AG08396 (cell line): ENCODE measurements around the gene SLC2A4.
A peak's percentile ranks its signal among the peaks of the same experiment; 100 is the strongest.

Source experiments
- DNase-seq: peaks from one replicate; pipeline ENCODE4 v3.0.0; 2012; ENCODE audit warnings: low spot score, mixed read lengths

Gene SLC2A4

DNA sequence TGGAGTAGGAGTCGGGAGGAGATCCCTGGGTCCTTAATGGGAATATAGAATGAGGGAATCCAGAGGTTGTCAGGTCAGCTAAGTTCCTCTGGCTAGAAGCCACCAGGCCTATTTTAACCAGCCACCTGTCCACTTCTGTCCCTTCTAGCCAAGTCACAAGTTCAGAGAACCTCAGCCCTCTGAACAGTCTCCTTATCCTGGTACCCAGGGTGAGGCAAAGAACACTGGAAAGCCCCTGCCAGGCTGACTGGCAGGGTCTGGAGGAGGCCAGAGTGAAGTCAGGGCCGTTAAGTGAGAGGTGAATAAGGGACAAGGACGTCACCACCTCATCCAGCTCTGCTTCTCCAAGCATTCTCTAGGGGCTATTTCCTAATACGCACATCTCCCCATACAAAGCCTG is 32.7 kb upstream of the SLC2A4 start:
- no peak for DNase-seq

DNA sequence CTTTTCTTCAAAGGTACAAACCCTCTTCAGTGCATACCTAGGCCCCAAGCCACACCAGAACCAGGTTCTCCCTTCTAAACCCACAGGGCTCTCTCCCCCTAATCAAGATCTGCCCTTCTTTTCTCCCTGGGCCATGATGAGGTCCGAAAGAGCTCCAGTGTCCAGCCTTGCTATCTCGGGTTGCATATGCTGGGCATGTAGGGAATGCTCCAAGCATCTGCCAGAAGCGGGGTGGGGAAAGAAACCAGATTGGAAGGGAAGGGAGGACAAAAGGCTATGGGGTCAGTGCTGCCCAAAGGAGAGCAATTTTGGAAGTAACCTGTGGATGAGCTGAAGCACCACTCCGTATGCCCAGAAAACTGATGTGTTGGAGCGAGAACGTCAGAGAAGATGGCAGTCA is 32.3 kb upstream of the SLC2A4 start:
- DNase-seq: no peak

DNA sequence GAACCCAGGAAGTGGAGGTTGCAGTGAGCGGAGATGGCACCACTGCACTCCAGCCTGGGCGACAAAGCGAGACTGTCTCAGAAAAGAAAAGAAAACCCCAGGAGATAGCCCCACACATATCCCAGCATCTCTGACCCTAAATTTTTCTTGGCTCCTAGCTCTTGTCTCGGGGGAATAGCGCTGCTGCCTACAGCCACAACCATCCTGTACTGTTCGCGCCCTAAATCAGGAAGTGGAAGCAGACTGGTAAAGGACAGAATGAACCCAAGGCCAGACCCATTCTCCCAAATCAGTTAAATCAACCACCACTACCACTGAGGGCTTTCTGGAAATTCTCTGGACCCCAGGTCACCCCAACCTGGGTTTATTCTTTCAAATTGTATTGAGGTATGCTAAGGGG is 31.7 kb upstream of the SLC2A4 start:
- DNase-seq: no peak

- no peak for DNase-seq
Observed at GRCh38 chr17:7250695-7251627, 30.6 kb upstream of the SLC2A4 start.

DNA sequence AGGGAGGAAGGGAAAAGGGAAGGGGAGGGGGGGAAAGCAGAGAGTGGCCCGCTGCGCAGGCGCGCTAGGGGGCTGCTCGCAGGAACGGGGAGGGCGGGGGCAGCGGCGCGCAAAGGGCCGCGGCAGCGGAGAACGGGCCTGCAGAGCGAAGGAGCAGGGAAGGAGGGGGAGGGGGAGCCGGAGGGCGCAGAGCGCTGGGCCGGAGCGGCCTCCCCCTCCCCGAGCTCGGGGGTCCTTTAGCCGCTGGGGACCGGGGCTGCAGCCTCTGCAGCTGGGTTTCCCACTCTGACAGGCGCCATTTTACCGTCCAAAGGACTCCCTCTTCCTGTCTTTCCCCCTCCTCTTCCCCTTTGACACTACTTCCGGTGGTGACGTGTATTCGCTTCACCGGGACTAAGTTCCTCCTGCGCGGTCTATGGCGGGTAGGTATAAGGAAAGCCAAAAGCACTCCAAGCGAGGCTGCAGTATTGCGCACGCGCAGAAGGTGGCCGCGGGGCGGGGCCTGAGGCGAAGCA is 29.8 kb upstream of the SLC2A4 start, which contains the start of gene CTDNEP1:
Gene CTDNEP1 (minus strand): TSS at position 74 of the 515 bp plus-strand sequence. CDS start 438 bp downstream, outside the sequence.
- DNase-seq: peak; percentile 98

- peak; percentile 90 for DNase-seq
Observed at GRCh38 chr17:7252176-7253043, 29.1 kb upstream of the SLC2A4 start, which contains the start of gene ELP5. Gene ELP5 (plus strand): TSS chr17:7252215. CDS start chr17:7252551, 336 bp downstream.

- no peak for DNase-seq
Observed at GRCh38 chr17:7253082-7253481, 28.4 kb upstream of the SLC2A4 start.

DNA sequence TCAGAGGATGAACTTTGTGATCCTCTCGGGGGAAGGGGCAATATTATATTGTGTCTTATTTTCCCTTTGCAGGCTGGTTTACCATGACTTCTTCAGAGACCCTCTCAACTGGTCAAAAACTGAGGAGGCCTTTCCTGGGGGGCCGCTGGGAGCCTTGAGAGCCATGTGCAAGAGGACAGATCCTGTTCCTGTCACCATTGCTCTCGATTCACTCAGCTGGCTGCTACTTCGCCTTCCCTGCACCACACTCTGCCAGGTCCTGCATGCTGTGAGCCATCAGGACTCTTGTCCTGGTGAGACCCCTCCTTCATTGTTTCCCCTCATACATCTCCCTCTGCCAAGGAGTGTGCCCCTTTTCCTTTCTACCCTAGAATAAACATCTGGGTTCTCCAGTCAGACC is 27.0 kb upstream of the SLC2A4 start:
- no peak for DNase-seq

- DNase-seq: no peak
Observed at GRCh38 chr17:7256766-7257456, 24.6 kb upstream of the SLC2A4 start.

GRCh38 chr17:7258731-7259554 is 22.6 kb upstream of the SLC2A4 start:
- no peak for DNase-seq

DNA sequence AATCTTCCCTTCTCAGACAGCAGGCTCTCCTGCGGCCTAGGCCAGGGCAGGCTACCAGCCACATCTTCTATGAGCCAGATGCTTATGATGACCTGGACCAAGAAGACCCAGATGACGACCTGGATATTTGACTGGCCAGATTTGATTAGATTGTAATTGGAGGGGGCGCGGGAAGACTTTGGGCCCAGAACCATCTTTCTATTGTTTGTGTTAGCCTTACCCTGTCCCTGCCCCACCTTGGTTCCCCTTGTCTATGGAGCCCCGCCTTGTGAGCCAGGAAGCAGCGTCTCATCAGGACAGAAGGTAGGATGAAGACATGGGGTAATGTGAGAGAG is 22.0 kb upstream of the SLC2A4 start:
- DNase-seq: no peak

- DNase-seq: no peak
Observed at GRCh38 chr17:7260151-7260550, 21.4 kb upstream of the SLC2A4 start.

GRCh38 chr17:7260651-7261378 is 20.7 kb upstream of the SLC2A4 start:
- DNase-seq: peak; percentile 54

DNA sequence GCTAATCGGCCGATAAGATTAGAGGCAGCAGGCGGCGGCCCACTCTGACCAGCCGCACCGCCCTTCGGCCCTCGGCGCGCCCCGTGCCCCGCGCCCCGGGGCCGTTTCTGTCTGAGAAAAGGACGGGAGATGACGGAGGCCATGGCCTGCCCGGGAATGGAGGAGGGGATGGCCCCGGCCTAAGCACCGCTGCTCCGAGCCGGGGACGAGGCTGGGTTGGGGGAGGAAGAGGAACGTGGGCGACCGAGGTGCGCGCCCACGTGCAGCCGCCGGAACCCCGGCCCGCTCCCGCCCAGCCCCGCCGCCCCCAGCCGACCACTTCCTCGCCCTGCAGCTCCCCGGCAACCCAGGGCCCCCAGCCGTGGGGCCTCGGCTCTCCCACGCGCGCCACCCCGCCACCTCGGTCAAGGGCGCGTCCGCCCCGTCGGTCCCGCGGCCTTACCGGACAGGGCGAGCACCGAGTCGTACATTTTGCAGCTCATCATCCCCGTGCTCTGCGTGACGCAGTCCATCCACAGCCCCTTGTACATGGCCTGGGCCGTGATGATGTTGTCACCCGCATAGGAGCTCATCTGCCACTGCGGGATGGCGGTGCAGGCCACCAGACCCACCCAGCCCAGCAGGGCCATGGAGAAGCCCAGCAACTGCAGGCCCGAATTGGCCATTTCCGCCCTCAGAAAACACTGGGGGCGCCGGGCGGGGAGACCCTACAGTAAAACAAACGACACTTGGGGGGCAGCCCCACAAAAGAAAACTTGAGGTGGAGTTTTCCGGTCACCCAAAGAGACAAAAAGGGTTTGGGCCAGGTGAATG is 19.9 kb upstream of the SLC2A4 start:
- DNase-seq: peak; percentile 41

DNA sequence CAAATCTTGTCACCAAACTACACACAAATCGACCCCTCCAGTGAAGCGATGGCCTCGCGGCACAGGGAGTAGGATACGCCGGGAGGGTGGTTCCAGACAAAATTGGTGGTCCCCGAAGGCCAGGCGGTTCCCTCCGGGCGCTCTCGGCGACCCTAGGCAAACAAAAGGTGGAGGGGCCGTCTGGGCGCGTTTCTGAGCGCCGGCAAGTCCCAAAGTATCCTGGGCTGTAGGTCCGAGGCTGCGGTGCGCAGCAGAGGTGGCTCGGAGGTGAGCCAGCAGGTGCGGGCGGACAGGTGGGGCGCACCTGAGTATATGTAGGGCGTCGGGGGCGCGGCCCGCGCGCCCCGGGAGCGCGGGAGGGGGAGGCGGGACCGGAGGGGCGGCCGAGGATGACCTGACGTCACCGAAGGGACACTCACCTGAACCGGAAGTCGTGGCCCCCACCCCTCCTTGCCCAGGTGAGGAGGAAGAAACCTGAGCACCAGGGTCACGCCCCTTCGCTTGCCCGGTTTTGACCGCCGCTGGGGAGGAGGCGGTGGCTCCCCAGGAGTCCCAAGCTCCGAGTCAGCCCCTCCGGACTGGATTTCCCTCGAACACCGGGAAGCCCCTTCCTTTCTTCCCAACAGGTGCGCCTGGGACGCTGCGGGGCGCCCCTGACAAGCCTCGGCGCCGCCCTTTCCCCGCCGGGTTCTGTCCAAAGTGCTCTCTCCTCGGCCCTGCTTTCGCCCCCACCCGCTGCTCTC is 19.2 kb upstream of the SLC2A4 start, which contains the start of gene CLDN7:
Gene CLDN7 (minus strand): TSS at position 287 of the 743 bp plus-strand sequence. CDS start 435 bp downstream, outside the sequence.
- peak; percentile 26 for DNase-seq

DNA sequence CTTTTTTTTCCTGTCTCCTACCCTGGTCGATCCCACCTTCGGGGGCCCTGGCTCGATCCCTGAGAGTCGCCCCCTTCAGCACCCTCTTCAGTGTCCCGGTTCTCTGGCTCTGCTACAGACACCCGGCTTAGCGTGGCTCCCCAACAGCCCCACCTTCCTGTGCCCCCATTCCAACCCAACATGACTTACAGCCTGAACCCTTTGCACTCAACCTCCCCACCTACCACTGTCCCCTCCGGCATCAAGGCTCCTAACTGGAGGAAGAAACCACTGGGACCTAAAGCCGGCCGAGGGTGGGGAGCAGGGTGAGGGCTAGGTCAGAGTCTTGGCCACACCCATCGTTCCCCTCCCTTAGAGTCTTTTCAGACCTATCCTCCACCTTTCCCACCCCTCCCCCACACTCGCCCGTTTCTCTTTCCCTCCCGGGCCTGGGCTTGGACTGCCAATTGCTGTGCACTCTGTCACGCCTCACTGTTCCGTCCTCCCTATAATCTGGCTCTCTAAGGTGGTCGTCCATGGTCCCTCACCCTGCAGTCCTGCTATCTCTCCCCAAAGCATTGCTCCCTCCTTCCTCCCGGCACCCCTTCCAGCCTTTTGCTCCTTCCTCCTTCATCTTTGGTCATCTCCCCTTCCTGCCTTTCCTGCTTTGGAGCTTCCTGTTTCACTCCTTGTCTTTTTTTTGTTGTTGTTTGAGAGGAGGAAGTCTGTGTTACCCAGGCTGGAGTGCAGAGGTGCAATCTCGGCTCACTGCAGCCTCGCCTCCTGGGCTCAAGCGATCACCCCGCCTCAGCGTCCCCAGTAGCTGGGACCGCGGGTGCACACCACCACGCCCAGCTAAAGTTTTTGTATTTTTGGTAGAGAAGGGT is 18.4 kb upstream of the SLC2A4 start:
- peak; percentile 30 for DNase-seq

- no peak for DNase-seq
Observed at GRCh38 chr17:7263801-7264078, 17.8 kb upstream of the SLC2A4 start.

DNA sequence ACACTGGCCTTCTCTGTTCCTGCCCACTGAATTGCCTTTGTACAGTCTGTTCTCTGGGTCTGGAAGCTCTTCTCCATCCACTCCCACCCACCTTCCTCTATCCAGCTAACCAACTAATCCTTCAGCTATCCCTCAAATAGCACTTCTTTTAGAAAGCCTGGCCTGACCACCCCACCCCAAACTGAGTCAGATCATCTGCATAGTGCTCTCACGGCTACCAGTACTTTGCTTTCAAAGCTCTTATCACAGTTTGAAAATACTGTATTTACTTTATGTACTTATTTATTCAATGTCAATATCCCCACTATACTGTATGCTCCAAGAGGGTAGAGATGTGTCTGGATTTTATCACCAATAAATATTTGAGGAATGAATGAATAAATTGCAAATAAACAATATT is 14.7 kb upstream of the SLC2A4 start:
- peak; percentile 35 for DNase-seq
